Measurements from ENCODE around the gene ZNF174. TPM values are rescaled to one million over a fixed set of nuclear protein-coding genes. Genes with fewer than 3 reads are reported as not detected.
A peak's percentile ranks its signal among the peaks of the same experiment; 100 is the strongest.

The ZNF174 gene
- total RNA-seq, 1 experiment from 2014 or later = 9.5 TPM

DNA sequence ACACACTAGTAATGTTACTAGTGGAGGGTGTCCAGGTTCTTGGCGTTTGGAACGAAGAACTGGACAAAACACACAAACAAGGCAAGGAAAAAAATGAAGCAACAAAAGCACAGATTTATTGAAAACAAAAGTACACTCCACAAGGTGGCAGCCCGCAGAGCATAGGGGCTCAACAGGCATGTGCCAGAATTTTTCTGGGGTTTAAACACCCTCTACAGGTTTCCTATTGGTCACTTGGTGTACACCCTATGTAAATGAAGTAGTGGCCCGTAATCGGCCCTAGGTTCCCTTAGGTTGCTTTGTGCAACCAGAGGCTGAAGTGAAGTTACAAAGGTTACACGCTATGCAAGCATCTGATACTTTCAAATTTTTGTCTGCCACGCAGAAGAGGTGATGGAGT is 37.2 kb upstream of the ZNF174 start:
- no peak for DNase-seq
- Histone ChIP-seq H4K20me1 (ENCODE audit: low read length) (no peaks in the 10 kb centered on the region), H3K9me3 (ENCODE audit: low read length) (no peaks in the 10 kb centered on the region), H3K36me3 (ENCODE audit: low read depth, low read length) (no peaks in the 10 kb centered on the region), H3K27ac (ENCODE audit: low read length) (no peak overlapping the region), H3K4me3 (ENCODE audit: low read length) (no peak overlapping the region), H3F3A (ENCODE audit: low read length, unreplicated experiment) (no peaks in the 10 kb centered on the region), H3K27me3 (ENCODE audit: low read length) (0 out of 2 replicates have a peak, but pooled peaks cover 4% of the 10 kb centered on the region), H3K4me1 (ENCODE audit: insufficient read depth, low read length) (peaks cover 8% of the 10 kb centered on the region; the same call in 1 of the 2 replicates), H2AFZ (ENCODE audit: low read length) (no peak overlapping the region), H3K9me2 (replicated peaks; ENCODE audit: low read length) (no peaks in the 10 kb centered on the region), H3K4me2 (ENCODE audit: low read length) (no peak overlapping the region), H3K9ac (ENCODE audit: low read length) (no peak overlapping the region), H3K79me2 (ENCODE audit: low read length) (peaks cover 8% of the 10 kb centered on the region; the same call in 1 of the 2 replicates)
- ChIA-PET CTCF (no interaction called here), POLR2A (ENCODE audit: unreplicated experiment) (no interaction called here)
- ATAC-seq = no peak
- no peak for TF ChIP-seq CTCF (conservative IDR thresholded peaks at IDR 0.05; ENCODE audit: low read depth, low read length)
- TF ChIP-seq EZH2 (IDR thresholded peaks at IDR 0.05; ENCODE audit: low read length, unreplicated experiment) = no peak
- no peak for TF ChIP-seq EZH2phosphoT487 (IDR thresholded peaks at IDR 0.05; ENCODE audit: borderline replicate concordance, low read length)
- intact Hi-C loops (cut with micrococcal nuclease) = no loop called here
- BruUV-seq (replicated peaks) = no TSS peak

- Histone ChIP-seq H3K4me3 (ENCODE audit: low read length) (peak overlapping the region; percentile 80), H3K4me1 (ENCODE audit: insufficient read depth, low read length) (peaks cover 8% of the 10 kb centered on the region; the same call in 1 of the 2 replicates), H4K20me1 (ENCODE audit: low read length) (no peaks in the 10 kb centered on the region), H3K9me2 (replicated peaks; ENCODE audit: low read length) (no peaks in the 10 kb centered on the region), H3K4me2 (ENCODE audit: low read length) (peak overlapping the region; percentile 95), H3K9ac (ENCODE audit: low read length) (peak overlapping the region; percentile 93), H2AFZ (ENCODE audit: low read length) (peak overlapping the region; percentile 92), H3K27me3 (ENCODE audit: low read length) (0 out of 2 replicates have a peak, but pooled peaks cover 4% of the 10 kb centered on the region), H3K36me3 (ENCODE audit: low read depth, low read length) (no peaks in the 10 kb centered on the region), H3F3A (ENCODE audit: low read length, unreplicated experiment) (no peaks in the 10 kb centered on the region), H3K79me2 (ENCODE audit: low read length) (peaks cover 8% of the 10 kb centered on the region; the same call in 1 of the 2 replicates), H3K9me3 (ENCODE audit: low read length) (no peaks in the 10 kb centered on the region), H3K27ac (ENCODE audit: low read length) (peak overlapping the region; percentile 87)
- BruUV-seq (replicated peaks) = no TSS peak
- intact Hi-C loops (cut with micrococcal nuclease) = no loop called here
- POLR2A ChIA-PET (ENCODE audit: unreplicated experiment) = interaction anchor here (0.6 kb wide), 2 partner anchors 37 to 100 kb away, joined by 3 to 7 read pairs; no protein-coding TSS in a partner anchor
- CTCF ChIA-PET = no interaction called here
- TF ChIP-seq CTCF (conservative IDR thresholded peaks at IDR 0.05; ENCODE audit: low read depth, low read length) = no peak
- no peak for TF ChIP-seq EZH2phosphoT487 (IDR thresholded peaks at IDR 0.05; ENCODE audit: borderline replicate concordance, low read length)
- no peak for TF ChIP-seq EZH2 (IDR thresholded peaks at IDR 0.05; ENCODE audit: low read length, unreplicated experiment)
- ATAC-seq = peak; percentile 99
- DNase-seq = peak; percentile 90
Measured at GRCh38 chr16:3364774-3365427, 36.1 kb upstream of the ZNF174 start.

- intact Hi-C loops (cut with micrococcal nuclease) = no loop called here
- Histone ChIP-seq H4K20me1 (ENCODE audit: low read length) (no peaks in the 10 kb centered on the region), H3K9me2 (replicated peaks; ENCODE audit: low read length) (no peaks in the 10 kb centered on the region), H3K9ac (ENCODE audit: low read length) (no peak overlapping the region), H3K4me2 (ENCODE audit: low read length) (no peak overlapping the region), H3K9me3 (ENCODE audit: low read length) (no peaks in the 10 kb centered on the region), H3K27ac (ENCODE audit: low read length) (no peak overlapping the region), H3K36me3 (ENCODE audit: low read depth, low read length) (no peaks in the 10 kb centered on the region), H3K4me3 (ENCODE audit: low read length) (no peak overlapping the region), H2AFZ (ENCODE audit: low read length) (no peak overlapping the region), H3F3A (ENCODE audit: low read length, unreplicated experiment) (no peaks in the 10 kb centered on the region), H3K27me3 (ENCODE audit: low read length) (no peaks in the 10 kb centered on the region), H3K4me1 (ENCODE audit: insufficient read depth, low read length) (peaks cover 8% of the 10 kb centered on the region; the same call in 1 of the 2 replicates), H3K79me2 (ENCODE audit: low read length) (peaks cover 8% of the 10 kb centered on the region; the same call in 1 of the 2 replicates)
- no TSS peak for BruUV-seq (replicated peaks)
- TF ChIP-seq CTCF (conservative IDR thresholded peaks at IDR 0.05; ENCODE audit: low read depth, low read length) (no peak), EZH2 (IDR thresholded peaks at IDR 0.05; ENCODE audit: low read length, unreplicated experiment) (no peak), EZH2phosphoT487 (IDR thresholded peaks at IDR 0.05; ENCODE audit: borderline replicate concordance, low read length) (no peak)
- POLR2A ChIA-PET (ENCODE audit: unreplicated experiment) = no interaction called here
- ATAC-seq (no peak), DNase-seq (no peak)
- CTCF ChIA-PET = no interaction called here
Measured at GRCh38 chr16:3369073-3369472, 31.9 kb upstream of the ZNF174 start.

All from PC-3 (cell line).